Measurements from ENCODE around the gene NETO1.

NETO1 gene

GRCh38 chr18:72867746-72868584, at the start of gene NETO1:
NETO1 (minus strand) TSS chr18:72867987; CDS start chr18:72867291, 696 bp downstream.
- no peaks in the 10 kb centered on the region for H3K27me3 ChIP-seq (replicated peaks; ENCODE audit: control insufficient read depth, insufficient read depth, low read length)
- H3K36me3 ChIP-seq (ENCODE audit: control insufficient read depth, insufficient read depth, low read length): no peaks in the 10 kb centered on the region
- H3K4me3 ChIP-seq (replicated peaks; ENCODE audit: low read depth, low read length): peak within 1 kb of the TSS; percentile 22
- no peak for TF ChIP-seq CTCF (IDR thresholded peaks at IDR 0.05; ENCODE audit: insufficient read depth, low read length, poor library complexity, severe bottlenecking)
- no peak for DNase-seq (ENCODE audit: extremely low read depth, insufficient read length)

- Histone ChIP-seq H3K27me3 (replicated peaks; ENCODE audit: control insufficient read depth, insufficient read depth, low read length) (no peaks in the 10 kb centered on the region), H3K4me3 (replicated peaks; ENCODE audit: low read depth, low read length) (no peak overlapping the region), H3K36me3 (ENCODE audit: control insufficient read depth, insufficient read depth, low read length) (no peaks in the 10 kb centered on the region)
- TF ChIP-seq CTCF (IDR thresholded peaks at IDR 0.05; ENCODE audit: insufficient read depth, low read length, poor library complexity, severe bottlenecking): no peak
- no peak for DNase-seq (ENCODE audit: extremely low read depth, insufficient read length)
Observed at GRCh38 chr18:72910045-72910444, 42.3 kb upstream of the NETO1 start.

- Histone ChIP-seq H3K4me3 (replicated peaks; ENCODE audit: low read depth, low read length) (no peak overlapping the region), H3K36me3 (ENCODE audit: control insufficient read depth, insufficient read depth, low read length) (no peaks in the 10 kb centered on the region), H3K27me3 (replicated peaks; ENCODE audit: control insufficient read depth, insufficient read depth, low read length) (no peaks in the 10 kb centered on the region)
- no peak for DNase-seq (ENCODE audit: extremely low read depth, insufficient read length)
- no peak for TF ChIP-seq CTCF (IDR thresholded peaks at IDR 0.05; ENCODE audit: insufficient read depth, low read length, poor library complexity, severe bottlenecking)
Observed at GRCh38 chr18:72908181-72908580, 40.4 kb upstream of the NETO1 start.

- H3K4me3 ChIP-seq (replicated peaks; ENCODE audit: low read depth, low read length): no peak overlapping the region
- DNase-seq (ENCODE audit: extremely low read depth, insufficient read length): no peak
- H3K36me3 ChIP-seq (ENCODE audit: control insufficient read depth, insufficient read depth, low read length): no peaks in the 10 kb centered on the region
- H3K27me3 ChIP-seq (replicated peaks; ENCODE audit: control insufficient read depth, insufficient read depth, low read length): no peaks in the 10 kb centered on the region
- TF ChIP-seq CTCF (IDR thresholded peaks at IDR 0.05; ENCODE audit: insufficient read depth, low read length, poor library complexity, severe bottlenecking): no peak
Observed at GRCh38 chr18:72903033-72903432, 35.2 kb upstream of the NETO1 start.

GRCh38 chr18:72899338-72899737, 31.6 kb upstream of the NETO1 start:
- H3K4me3 ChIP-seq (replicated peaks; ENCODE audit: low read depth, low read length): no peak overlapping the region
- TF ChIP-seq CTCF (IDR thresholded peaks at IDR 0.05; ENCODE audit: insufficient read depth, low read length, poor library complexity, severe bottlenecking): no peak
- no peak for DNase-seq (ENCODE audit: extremely low read depth, insufficient read length)
- no peaks in the 10 kb centered on the region for H3K36me3 ChIP-seq (ENCODE audit: control insufficient read depth, insufficient read depth, low read length)
- no peaks in the 10 kb centered on the region for H3K27me3 ChIP-seq (replicated peaks; ENCODE audit: control insufficient read depth, insufficient read depth, low read length)

Data from GM06990 (cell line).